Mucosa of rectum (tissue), 2 donors: ENCODE data around the gene USP47.

ENCODE experiments used
- H3K27ac ChIP-seq, 2 donors: one replicate each; pipeline ENCODE4 v1.7.0; 2013; ENCODE audit warnings: inconsistent platforms in 2 of 2, low read depth in 2 of 2, low read length in 2 of 2
- H3K27me3 ChIP-seq, 2 donors: one replicate each; pipeline ENCODE4 v1.7.0; 2013; ENCODE audit warnings: low read length in 2 of 2; ENCODE audit not compliant: control insufficient read depth in 2 of 2, insufficient read depth in 2 of 2
- H3K36me3 ChIP-seq, 2 donors: one replicate each; pipeline ENCODE4 v1.7.0; 2013; ENCODE audit warnings: low read length in 2 of 2; ENCODE audit not compliant: control insufficient read depth in 2 of 2, insufficient read depth in 2 of 2
- H3K4me1 ChIP-seq, 2 donors: one replicate each; pipeline ENCODE4 v1.7.0; 2013; ENCODE audit warnings: low read length in 2 of 2, mild to moderate bottlenecking in 1 of 2; ENCODE audit not compliant: control insufficient read depth in 2 of 2, insufficient read depth in 2 of 2
- H3K4me3 ChIP-seq, 2 donors: one replicate each; pipeline ENCODE4 v1.7.0; 2013; ENCODE audit warnings: low read length in 2 of 2
- H3K9ac ChIP-seq, 2 donors: one replicate each; pipeline ENCODE4 v1.7.0; 2013; ENCODE audit warnings: low read length in 2 of 2, low read depth in 1 of 2, mild to moderate bottlenecking in 1 of 2
- H3K9me3 ChIP-seq, 2 donors: one replicate each; pipeline ENCODE4 v1.7.0; 2013; ENCODE audit warnings: low read length in 2 of 2; ENCODE audit not compliant: control insufficient read depth in 2 of 2
- donor health status: healthy.
- donor health status: Normal muscosa, but diverticular disease.

The USP47 gene

DNA sequence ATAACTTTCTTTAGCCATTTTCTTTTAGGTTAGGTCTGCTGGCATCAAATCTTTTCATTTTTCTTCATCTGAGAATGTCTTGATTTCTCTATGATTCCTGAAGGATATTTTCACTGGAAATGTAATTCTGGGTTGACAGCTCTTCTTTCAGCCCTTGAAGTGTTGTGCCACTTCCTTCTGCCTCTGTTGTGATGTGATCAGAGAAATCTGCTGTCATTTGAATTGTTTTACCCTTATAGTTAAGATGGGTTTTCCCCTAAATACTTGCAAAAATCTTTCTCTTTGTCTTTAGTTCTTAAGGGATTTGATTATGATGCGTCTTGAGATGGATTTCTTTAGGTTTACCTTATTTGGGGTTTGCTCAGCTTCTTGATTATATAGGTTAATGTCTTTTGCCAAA is 23.0 kb downstream of the USP47 start:
- peaks cover 0 to 3% of the 10 kb centered on the region in 2 donors for H3K36me3 ChIP-seq
- no peaks in the 10 kb centered on the region for H3K9me3 ChIP-seq
- H3K27me3 ChIP-seq: no peaks in the 10 kb centered on the region
- H3K4me1 ChIP-seq: no peaks in the 10 kb centered on the region
- no peak overlapping the region for H3K4me3 ChIP-seq
- no peak overlapping the region for H3K9ac ChIP-seq
- H3K27ac ChIP-seq: no peak overlapping the region

DNA sequence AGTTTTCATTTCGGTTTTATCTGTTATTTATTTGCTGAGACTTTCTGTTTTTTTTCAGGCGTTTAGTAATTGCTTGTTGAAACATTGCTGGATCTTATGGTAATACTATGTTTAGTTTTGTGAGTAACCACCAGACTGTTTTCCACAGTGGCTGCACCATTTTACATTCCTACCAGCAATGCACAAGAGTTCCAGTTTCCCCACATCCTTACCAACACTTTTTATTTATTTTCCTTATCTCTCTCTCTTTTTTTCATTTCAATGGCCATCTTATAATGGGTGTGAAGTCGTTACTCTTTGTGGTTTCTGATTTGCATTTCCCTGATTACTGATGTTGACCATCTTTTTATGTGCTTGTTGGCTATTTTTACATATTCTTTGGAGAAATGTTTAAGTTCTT is 23.7 kb downstream of the USP47 start:
- H3K36me3 ChIP-seq: peaks cover 0 to 3% of the 10 kb centered on the region in 2 donors
- H3K27ac ChIP-seq: no peak overlapping the region
- H3K9ac ChIP-seq: no peak overlapping the region
- no peaks in the 10 kb centered on the region for H3K27me3 ChIP-seq
- H3K9me3 ChIP-seq: no peaks in the 10 kb centered on the region
- no peaks in the 10 kb centered on the region for H3K4me1 ChIP-seq
- H3K4me3 ChIP-seq: no peak overlapping the region

DNA sequence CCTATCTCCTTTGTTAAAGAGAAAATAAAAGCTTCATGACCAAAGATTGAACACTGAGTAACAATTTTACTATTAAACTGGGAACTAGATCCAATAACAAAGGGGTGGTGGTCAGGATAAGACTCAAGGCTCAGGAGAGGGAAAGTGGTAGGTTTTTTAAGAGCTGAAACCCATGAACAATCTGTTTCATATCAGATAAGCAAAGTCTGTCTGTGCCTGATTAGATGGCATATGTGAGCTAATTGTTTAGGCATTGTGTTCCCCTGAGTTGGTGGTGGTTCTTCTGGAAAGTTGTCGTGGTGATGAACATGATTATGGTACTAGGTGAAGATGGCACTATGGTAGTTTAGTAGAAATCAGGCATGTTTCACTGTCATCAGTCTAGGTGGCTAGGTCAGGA is 24.4 kb downstream of the USP47 start:
- Histone ChIP-seq H3K4me1 (no peaks in the 10 kb centered on the region), H3K27ac (no peak overlapping the region), H3K27me3 (no peaks in the 10 kb centered on the region), H3K36me3 (peaks cover 0 to 3% of the 10 kb centered on the region in 2 donors), H3K9ac (no peak overlapping the region), H3K4me3 (no peak overlapping the region), H3K9me3 (no peaks in the 10 kb centered on the region)

DNA sequence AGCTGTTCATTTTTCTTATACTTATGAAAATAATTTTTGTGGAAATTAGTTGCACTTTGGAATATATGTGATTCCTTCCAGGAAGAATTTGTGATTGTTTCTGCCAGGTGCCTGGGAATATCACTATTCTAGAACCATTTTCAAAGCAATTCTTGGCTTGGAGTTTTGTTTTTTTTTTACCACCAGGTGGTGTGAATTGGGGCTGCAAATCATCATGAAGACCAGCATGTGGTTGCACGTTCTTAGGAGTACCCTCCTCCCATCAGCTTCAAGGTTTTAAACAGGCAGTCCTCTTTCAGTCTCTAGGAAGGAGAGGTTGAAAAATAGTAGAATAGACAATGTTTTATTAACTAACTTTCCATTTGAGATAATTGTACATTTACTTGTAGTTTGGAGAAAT is 25.9 kb downstream of the USP47 start:
- H3K36me3 ChIP-seq: peaks cover 0 to 3% of the 10 kb centered on the region in 2 donors
- H3K4me1 ChIP-seq: peaks cover 0 to 4% of the 10 kb centered on the region in 2 donors
- no peaks in the 10 kb centered on the region for H3K27me3 ChIP-seq
- no peaks in the 10 kb centered on the region for H3K9me3 ChIP-seq
- H3K9ac ChIP-seq: no peak overlapping the region
- H3K4me3 ChIP-seq: no peak overlapping the region
- H3K27ac ChIP-seq: no peak overlapping the region

DNA sequence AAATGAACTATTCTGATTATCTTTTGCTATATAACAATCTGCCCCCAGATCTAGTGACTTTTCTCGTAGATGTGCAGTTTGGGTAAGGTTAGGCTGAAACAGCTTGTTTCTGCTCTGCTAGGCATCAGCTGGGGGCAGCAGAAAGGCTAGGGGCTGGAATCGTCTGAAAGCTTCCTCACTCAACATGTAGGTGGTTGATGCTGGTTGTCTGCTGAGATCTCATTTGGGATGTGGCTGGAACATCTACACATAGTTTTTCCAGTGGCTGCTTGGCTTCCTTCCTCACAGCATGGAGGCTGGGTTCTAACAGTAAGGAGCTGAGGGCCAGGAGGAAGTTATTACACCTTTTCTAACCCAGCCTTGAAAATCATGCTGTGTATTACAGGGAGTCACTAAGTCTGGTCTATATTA is 30.2 kb downstream of the USP47 start:
- Histone ChIP-seq H3K9ac (no peak overlapping the region), H3K4me3 (no peak overlapping the region), H3K4me1 (peaks cover 0 to 4% of the 10 kb centered on the region in 2 donors), H3K36me3 (peaks cover 0 to 3% of the 10 kb centered on the region in 2 donors), H3K9me3 (no peaks in the 10 kb centered on the region), H3K27ac (no peak overlapping the region), H3K27me3 (no peaks in the 10 kb centered on the region)

DNA sequence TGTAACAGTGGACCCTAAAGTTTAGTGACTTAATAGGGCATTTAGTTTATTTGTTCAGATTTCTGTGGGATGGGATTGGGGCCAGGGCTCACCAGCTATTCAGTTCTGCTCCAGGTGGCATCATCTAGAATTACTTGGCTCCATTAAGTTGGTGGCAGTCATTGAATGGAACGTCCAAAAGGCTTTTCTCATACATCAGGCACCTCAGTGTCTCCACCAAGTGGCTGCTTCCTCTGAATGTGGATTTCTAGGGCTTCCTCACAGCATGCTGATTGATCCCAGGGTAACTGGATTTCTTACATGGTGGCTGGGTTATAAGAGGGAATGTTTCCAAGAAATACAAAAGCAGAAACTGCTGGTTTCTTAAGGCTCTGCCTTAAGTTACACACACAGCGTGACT is 34.7 kb downstream of the USP47 start:
- Histone ChIP-seq H3K27me3 (no peaks in the 10 kb centered on the region), H3K9me3 (no peaks in the 10 kb centered on the region), H3K27ac (no peak overlapping the region), H3K4me1 (peaks cover 0 to 4% of the 10 kb centered on the region in 2 donors), H3K9ac (no peak overlapping the region), H3K4me3 (no peak overlapping the region), H3K36me3 (no peaks in the 10 kb centered on the region)

DNA sequence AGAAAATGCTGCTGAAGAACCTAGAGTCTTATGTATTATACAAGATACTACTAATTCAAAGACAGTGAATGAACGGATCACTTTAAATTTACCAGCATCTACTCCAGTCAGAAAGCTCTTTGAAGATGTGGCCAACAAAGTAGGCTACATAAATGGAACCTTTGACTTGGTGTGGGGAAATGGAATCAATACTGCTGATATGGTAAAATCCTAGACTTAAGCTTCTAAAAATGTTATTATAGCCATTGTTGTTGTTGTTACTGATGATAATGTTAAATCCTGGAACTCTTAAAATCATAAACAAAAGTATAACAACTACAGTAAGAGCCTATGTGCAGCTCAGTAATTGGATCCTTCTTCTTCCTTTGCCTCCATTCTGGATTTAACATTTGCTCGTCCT is 38.4 kb downstream of the USP47 start:
- Histone ChIP-seq H3K9me3 (no peaks in the 10 kb centered on the region), H3K4me1 (no peaks in the 10 kb centered on the region), H3K9ac (no peak overlapping the region), H3K36me3 (peaks cover 8 to 13% of the 10 kb centered on the region in 2 donors), H3K4me3 (no peak overlapping the region), H3K27ac (no peak overlapping the region), H3K27me3 (no peaks in the 10 kb centered on the region)

DNA sequence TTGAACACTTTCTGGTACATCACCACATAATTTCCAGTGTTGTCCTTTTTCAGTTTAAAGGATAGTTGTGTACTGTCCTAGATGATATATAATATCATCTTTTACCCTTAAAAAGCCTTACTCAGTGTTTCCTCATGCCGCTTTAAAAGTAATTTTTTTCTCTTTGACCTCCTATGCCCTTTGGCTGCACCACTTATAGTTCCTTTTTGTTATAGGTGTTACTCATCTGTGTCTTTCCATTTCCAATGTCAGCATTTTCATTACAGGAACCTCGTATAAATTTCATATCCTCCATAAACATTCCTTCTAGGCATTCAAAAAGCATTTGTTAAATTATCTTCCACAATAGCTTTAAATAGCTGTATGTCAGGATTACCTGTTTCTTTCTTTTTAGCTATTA is 40.8 kb downstream of the USP47 start:
- H3K4me3 ChIP-seq: no peak overlapping the region
- no peaks in the 10 kb centered on the region for H3K27me3 ChIP-seq
- no peak overlapping the region for H3K9ac ChIP-seq
- H3K4me1 ChIP-seq: no peaks in the 10 kb centered on the region
- H3K9me3 ChIP-seq: no peaks in the 10 kb centered on the region
- H3K36me3 ChIP-seq: peaks cover 19 to 28% of the 10 kb centered on the region in 2 donors
- H3K27ac ChIP-seq: no peak overlapping the region

DNA sequence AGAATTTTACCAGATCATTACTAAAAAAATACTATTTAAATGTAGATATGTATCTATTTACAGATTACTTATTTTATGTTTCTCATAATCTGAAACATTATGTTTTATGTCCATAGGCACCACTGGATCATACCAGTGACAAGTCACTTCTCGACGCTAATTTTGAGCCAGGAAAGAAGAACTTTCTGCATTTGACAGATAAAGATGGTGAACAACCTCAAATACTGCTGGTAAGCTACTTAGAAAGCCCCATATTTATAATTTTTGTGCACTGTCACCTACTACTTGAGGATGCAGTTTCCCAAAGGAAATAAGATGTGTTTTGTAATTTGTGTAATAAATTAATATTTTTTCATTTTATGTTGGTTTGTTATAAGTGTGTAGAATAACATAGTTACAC is 42.6 kb downstream of the USP47 start:
- H3K36me3 ChIP-seq: peaks cover 26 to 28% of the 10 kb centered on the region in 2 donors
- H3K9me3 ChIP-seq: no peaks in the 10 kb centered on the region
- H3K4me1 ChIP-seq: no peaks in the 10 kb centered on the region
- no peak overlapping the region for H3K27ac ChIP-seq
- H3K27me3 ChIP-seq: no peaks in the 10 kb centered on the region
- no peak overlapping the region for H3K9ac ChIP-seq
- no peak overlapping the region for H3K4me3 ChIP-seq

DNA sequence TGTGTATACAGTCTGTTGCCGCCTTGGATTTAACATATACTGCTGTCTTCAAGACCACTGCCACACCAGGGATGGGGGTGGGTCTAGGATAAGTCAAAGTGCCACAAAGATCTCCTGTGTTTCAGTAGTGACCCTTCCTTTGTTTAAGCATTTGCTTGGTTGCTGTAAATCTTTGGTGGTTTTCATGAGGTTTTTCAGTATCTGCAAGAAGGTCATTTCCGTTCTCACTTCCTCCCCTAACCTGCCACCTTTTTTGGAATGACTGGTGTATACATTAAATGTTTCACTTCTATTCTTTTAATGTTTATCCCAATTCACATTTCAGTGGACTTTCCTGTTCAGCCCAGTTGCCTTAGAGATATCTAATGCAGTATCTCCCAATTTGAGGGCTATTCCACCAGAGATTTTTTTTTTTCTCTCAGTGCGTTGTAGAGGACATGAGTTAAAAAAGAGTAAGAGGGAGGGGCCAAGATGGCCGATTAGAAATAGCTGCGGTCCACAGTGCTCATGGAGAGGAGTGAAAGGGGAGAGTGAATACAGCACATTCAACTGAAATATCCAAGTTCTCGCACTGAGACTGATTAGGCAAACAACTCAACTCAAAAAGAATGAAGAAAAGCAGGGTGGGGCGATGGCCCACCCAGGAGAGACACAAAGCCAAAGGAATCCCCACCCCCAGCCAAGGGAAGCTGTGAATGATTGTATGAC is 43.2 kb downstream of the USP47 start:
- Histone ChIP-seq H3K36me3 (peaks cover 27 to 28% of the 10 kb centered on the region in 2 donors), H3K9ac (no peak overlapping the region), H3K27me3 (no peaks in the 10 kb centered on the region), H3K4me1 (no peaks in the 10 kb centered on the region), H3K9me3 (no peaks in the 10 kb centered on the region), H3K27ac (no peak overlapping the region), H3K4me3 (no peak overlapping the region)
